ENCODE results near the gene SUCLG2. TPM values are rescaled to one million over a fixed set of nuclear protein-coding genes. Genes with fewer than 3 reads are reported as not detected.

The SUCLG2 gene
- total and polyA plus RNA-seq, 9 of the 15 experiments (the other 6 are each of a cell fraction or from before 2014, with no cell fraction given) = 10.1 to 41.4 (median 29.0) TPM

GRCh38 chr3:67416703-67417102, 237.7 kb downstream of the SUCLG2 start:
- no peaks in the 10 kb centered on the region for H3K36me3 ChIP-seq (ENCODE audit: control insufficient read depth, insufficient read depth, low read length)
- no TSS peak for BruUV-seq (replicated peaks)
- in situ Hi-C loops (cut with MboI) (no loop called here), intact Hi-C loops (cut with micrococcal nuclease) (no loop called here)
- ATAC-seq (no peak), DNase-seq (ENCODE audit: extremely low read depth in 1 of 4, low spot score in 3 of 4) (no peak), FAIRE-seq (no peak)
- H3K9ac ChIP-seq (ENCODE audit: insufficient read depth in 1 of 2, low read depth in 2 of 2, low read length in 2 of 2) = no peak overlapping the region
- H2AFZ ChIP-seq (ENCODE audit: low read depth, low read length) = no peak overlapping the region
- no peaks in the 10 kb centered on the region for H3K79me2 ChIP-seq (ENCODE audit: control insufficient read depth, insufficient read depth, low read length)
- H3K4me1 ChIP-seq (replicated peaks in 1 of 2; ENCODE audit: control insufficient read depth in 2 of 2, insufficient read depth in 2 of 2, low read length in 2 of 2) = no peaks in the 10 kb centered on the region
- no peak for TF ChIP-seq DACH1 (IDR thresholded peaks at IDR 0.05; ENCODE audit: partially characterized antibody)
- TF ChIP-seq EHMT2 (IDR thresholded peaks at IDR 0.05) = no peak
- no peak for TF ChIP-seq SMAD1 (IDR thresholded peaks at IDR 0.05; ENCODE audit: low read depth, low read length, partially characterized antibody)
- TF ChIP-seq POLR3G (IDR thresholded peaks at IDR 0.05; ENCODE audit: extremely low read depth, insufficient read length, insufficient replicate concordance) = no peak
- no peak for TF ChIP-seq FOXK2 (conservative IDR thresholded peaks at IDR 0.05 in 1 of 2, IDR thresholded peaks at IDR 0.05 in 1 of 2; ENCODE audit: low read depth in 2 of 2)
- TF ChIP-seq, protein P1, sequence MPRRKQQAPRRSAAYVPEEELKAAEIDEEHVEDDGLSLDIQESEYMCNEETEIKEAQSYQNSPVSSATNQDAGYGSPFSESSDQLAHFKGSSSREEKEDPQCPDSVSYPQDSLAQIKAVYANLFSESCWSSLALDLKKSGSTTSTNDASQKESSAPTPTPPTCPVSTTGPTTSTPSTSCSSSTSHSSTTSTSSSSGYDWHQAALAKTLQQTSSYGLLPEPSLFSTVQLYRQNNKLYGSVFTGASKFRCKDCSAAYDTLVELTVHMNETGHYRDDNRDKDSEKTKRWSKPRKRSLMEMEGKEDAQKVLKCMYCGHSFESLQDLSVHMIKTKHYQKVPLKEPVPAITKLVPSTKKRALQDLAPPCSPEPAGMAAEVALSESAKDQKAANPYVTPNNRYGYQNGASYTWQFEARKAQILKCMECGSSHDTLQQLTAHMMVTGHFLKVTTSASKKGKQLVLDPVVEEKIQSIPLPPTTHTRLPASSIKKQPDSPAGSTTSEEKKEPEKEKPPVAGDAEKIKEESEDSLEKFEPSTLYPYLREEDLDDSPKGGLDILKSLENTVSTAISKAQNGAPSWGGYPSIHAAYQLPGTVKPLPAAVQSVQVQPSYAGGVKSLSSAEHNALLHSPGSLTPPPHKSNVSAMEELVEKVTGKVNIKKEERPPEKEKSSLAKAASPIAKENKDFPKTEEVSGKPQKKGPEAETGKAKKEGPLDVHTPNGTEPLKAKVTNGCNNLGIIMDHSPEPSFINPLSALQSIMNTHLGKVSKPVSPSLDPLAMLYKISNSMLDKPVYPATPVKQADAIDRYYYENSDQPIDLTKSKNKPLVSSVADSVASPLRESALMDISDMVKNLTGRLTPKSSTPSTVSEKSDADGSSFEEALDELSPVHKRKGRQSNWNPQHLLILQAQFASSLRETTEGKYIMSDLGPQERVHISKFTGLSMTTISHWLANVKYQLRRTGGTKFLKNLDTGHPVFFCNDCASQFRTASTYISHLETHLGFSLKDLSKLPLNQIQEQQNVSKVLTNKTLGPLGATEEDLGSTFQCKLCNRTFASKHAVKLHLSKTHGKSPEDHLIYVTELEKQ (CRISPR knock-in tag; IDR thresholded peaks at IDR 0.05) = no peak
- TF ChIP-seq MAFK (IDR thresholded peaks at IDR 0.05; ENCODE audit: low read length) = no peak
- no peak for TF ChIP-seq IFI16 (CRISPR knock-in tag; IDR thresholded peaks at IDR 0.05)
- TF ChIP-seq ZNF668 (CRISPR knock-in tag; IDR thresholded peaks at IDR 0.05) = no peak
- TF ChIP-seq BHLHE40 (IDR thresholded peaks at IDR 0.05; ENCODE audit: low read length) = no peak
- TF ChIP-seq STAT5B (CRISPR knock-in tag; IDR thresholded peaks at IDR 0.05) = no peak
- no peak for TF ChIP-seq TFAM (CRISPR knock-in tag; conservative IDR thresholded peaks at IDR 0.05)
- TF ChIP-seq HNRNPLL (IDR thresholded peaks at IDR 0.05; ENCODE audit: low read depth, low read length, poor library complexity, severe bottlenecking) = no peak
- WGBS (ENCODE audit: insufficient coverage, low coverage, missing lambda C conversion rate) = 92% methylated on average over 1 of the region's 1 CpG
- no peaks in the 10 kb centered on the region for H4K20me1 ChIP-seq (replicated peaks; ENCODE audit: control insufficient read depth, insufficient read depth, low read length)
- H3K27ac ChIP-seq (ENCODE audit: extremely low read depth, low read depth, low read length) = no peak overlapping the region
- no peaks in the 10 kb centered on the region for H3K27me3 ChIP-seq (ENCODE audit: control insufficient read depth in 2 of 2, insufficient read depth in 2 of 2, low read length in 2 of 2)
- ChIA-PET POLR2A (no interaction called here), CTCF (ENCODE audit: low intra/inter-chr PET ratio) (no interaction called here)
- no peak overlapping the region for H3K4me2 ChIP-seq (ENCODE audit: insufficient read depth, low read length)
- no peaks in the 10 kb centered on the region for H3K9me1 ChIP-seq (ENCODE audit: control insufficient read depth, insufficient read depth, low read length)
- no peaks in the 10 kb centered on the region for H3K9me3 ChIP-seq (replicated peaks; ENCODE audit: control insufficient read depth, insufficient read depth, low read depth, low read length)
- no peak overlapping the region for H3K4me3 ChIP-seq

Measured in K562 (cell line).